Urinary bladder (tissue), 4 donors: Measurements from ENCODE around the gene MZB1. TPM values are rescaled to one million over a fixed set of nuclear protein-coding genes. Genes with fewer than 3 reads are reported as not detected.
"Not testable (repeated sequence)": the region's sequence is repeated elsewhere in the genome, so short reads cannot be mapped to it uniquely, and the experiment has no call there.

Experiments
- DNase-seq: peaks from one replicate; pipeline ENCODE4 v3.0.0-alpha.2; 2015; ENCODE audit errors: extremely low spot score
- H3K27ac ChIP-seq: one replicate; pipeline ENCODE4 v1.5.1; 2013; ENCODE audit warnings: low read depth, mild to moderate bottlenecking, moderate library complexity
- H3K36me3 ChIP-seq: one replicate; pipeline ENCODE4 v1.6.1; 2013; ENCODE audit warnings: mild to moderate bottlenecking, moderate library complexity; ENCODE audit not compliant: insufficient read depth
- H3K4me1 ChIP-seq: one replicate; pipeline ENCODE4 v1.6.1; 2013; ENCODE audit warnings: mild to moderate bottlenecking, moderate library complexity; ENCODE audit not compliant: insufficient read depth
- H3K4me3 ChIP-seq: one replicate; pipeline ENCODE4 v1.5.1; 2013; ENCODE audit warnings: low read depth, low read length
- WGBS: extraction: QIAGEN DNeasy Blood & Tissue Kit; methylation state at CpG from one replicate; pipeline ENCODE4 v1.1.7; 2013; 5-methylcytosine and 5-hydroxymethylcytosine counted together
- polyA plus RNA-seq: library from polyadenylated mRNA; stranded (reverse); fragments of 200-250 nt; gene quantifications from one replicate; pipeline ENCODE4 v1.2.3, GENCODE V29; 2013
- total RNA-seq: library from RNA; depleted of rRNA; stranded (reverse); fragments of >200 nt; gene quantifications from one replicate; pipeline ENCODE4 v1.2.3, GENCODE V29; 2014
- donor health status: healthy with polysubstance abuse.
- donor health status: healthy.

The MZB1 gene
- total and polyA plus RNA-seq, 2 donors, result 0.56 to 0.63 TPM

DNA sequence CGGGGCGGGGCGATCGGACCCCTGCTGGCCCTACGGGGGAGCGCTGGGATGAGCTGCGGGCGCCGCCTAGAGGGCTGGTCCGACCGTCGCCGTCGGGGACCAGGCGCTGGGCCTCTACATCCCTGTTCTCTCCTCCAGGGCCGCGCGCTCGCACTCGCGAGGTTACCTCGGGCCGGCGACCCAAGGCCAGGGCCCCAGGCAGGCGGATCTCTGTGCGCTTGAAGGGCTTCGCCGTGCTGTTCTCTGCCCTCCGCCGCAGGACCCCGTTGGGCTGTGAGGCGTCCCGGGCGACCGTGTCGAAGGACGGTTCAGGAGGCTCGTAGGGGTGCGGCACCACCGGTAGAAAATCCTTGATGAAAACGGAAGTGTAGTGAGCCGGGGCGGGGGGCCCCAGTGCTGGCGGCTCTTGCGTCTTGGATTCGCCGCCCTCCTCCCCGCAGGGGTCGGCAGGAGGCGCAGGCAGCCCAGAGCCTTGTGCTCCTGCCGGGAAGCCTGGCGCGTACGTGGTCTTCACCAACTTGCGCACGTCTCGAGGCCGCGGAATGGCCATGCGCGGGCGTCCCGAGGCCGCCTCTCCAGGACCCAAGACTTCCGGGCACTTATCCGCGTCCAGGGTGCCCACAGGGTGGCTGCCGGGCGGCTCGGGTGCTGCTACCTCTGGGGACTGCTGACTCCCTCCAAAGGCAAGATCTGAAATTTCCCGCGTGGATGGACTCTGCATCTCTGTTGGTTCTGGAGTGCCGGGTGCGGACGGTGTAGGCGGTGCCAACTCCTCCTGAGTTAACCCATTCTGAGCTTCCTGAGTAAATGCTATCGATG, 3.2 kb upstream of the MZB1 start:
- peak overlapping the region; percentile 59 for H3K4me3 ChIP-seq
- 8% methylated on average over 77 of the region's 77 CpGs for WGBS
- no peak overlapping the region for H3K27ac ChIP-seq
- DNase-seq, result no peak
- no peaks in the 10 kb centered on the region for H3K36me3 ChIP-seq
- peaks cover 3% of the 10 kb centered on the region for H3K4me1 ChIP-seq

DNA sequence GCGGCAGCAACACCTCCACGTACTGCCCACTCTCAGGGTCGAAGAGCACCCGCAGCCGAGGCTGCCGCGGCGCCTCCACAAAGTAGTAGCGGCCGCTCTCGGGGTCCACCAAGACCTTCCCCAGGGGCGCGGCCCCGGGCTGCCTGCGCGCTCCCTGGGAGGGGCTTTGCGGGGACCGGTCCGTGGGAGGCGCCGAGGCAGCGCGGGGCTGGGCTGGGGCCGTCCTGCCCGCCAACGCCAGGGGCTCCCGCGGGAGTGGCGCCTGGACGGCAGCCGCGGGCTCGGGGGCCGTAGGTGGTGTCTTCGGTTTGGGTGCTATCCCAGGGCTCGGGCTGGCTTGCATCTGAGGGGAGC, 2.6 kb upstream of the MZB1 start:
- no peaks in the 10 kb centered on the region for H3K36me3 ChIP-seq
- WGBS, result 17% methylated on average over 36 of the region's 36 CpGs
- peak overlapping the region; percentile 13 for H3K4me3 ChIP-seq
- DNase-seq, result no peak
- no peak overlapping the region for H3K27ac ChIP-seq
- peaks cover 3% of the 10 kb centered on the region for H3K4me1 ChIP-seq

DNA sequence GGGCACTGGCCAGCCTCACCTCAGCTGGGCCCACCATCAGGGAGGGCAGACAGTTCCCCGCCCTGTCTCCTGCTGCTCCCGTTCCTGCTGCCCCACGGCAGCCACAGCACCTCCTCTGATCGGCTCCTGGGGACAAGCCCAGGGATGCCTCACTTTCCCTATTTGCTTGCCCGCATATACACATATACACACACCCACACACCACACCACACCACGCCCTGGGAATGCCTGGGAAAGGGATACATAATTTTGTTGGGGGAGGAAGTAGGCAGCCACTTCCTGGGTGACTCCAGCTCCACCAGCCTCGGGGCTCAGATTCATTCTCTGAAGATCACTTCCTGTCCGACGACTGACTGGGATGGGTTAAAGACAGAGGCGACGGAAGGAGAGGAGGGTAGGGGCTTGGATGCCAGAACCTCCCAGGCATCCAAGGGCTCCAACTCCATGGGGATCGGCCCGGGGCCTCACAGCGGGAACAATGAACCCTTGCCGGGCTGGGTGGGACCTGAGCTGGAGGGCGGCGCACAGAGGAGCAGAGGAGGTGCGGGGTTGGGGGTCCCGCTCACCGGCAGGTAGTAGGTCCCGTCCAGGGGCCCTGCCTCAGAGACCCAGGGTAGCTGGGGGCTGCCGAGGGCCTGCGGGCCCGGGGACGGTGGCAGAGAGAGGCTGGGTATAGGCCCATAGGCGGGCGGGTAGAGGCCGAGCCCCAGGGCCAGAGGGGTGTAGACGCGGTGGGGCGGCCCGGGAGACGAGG, 2.0 kb upstream of the MZB1 start:
- WGBS, result 55% methylated on average over 33 of the region's 33 CpGs
- no peak for DNase-seq
- Histone ChIP-seq H3K27ac (peak overlapping the region; percentile 23), H3K36me3 (no peaks in the 10 kb centered on the region), H3K4me1 (peaks cover 3% of the 10 kb centered on the region), H3K4me3 (peak overlapping the region; percentile 13)

DNA sequence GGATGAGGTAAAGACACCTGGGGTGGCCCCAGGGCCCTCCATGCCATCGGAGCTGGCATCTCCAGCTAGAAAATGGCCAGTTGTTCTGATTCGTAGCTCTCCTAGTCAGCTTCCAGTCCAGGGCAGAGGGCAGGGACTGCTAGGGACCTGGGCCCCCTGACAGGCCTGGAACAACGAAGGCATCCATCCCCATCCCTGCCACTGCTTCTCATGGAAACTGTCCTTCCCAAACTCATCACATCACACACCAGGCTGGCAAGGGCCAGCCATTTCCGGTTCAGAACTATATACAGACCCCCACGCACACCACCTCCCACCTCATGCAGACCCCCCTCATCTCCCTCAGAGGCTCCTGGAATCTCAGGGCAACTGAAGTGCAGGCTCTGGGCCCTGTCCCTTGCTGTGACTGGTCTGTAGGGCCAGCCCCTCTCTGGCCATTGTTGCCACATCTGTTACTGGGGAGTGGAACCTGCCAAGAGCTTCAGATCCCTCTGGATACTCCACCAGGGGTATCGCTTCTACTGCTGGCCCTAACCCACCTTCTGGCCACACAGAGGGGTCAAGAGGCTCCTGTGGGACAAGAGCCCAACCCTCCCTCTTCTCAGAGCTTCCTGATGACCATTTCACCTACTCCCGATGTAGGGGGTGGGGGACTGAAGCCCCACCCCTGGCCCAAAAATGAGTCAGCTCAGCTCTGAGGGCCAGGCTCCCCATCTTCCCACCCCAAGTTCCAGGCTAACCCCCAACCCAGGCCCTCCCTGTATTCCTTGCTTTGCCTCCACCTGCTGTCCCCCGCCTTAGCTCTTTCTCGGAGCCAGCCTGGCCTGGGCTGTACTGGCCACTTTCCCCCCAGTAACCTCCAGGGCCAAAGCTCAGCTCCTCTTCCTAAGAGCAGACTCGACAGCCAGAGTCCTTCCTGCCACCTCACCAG, 1.2 kb upstream of the MZB1 start:
- Histone ChIP-seq H3K4me1 (peaks cover 3% of the 10 kb centered on the region), H3K27ac (peak overlapping the region; percentile 23), H3K36me3 (no peaks in the 10 kb centered on the region), H3K4me3 (no peak overlapping the region)
- DNase-seq, result no peak
- WGBS, result 82% methylated on average over 10 of the region's 10 CpGs

DNA sequence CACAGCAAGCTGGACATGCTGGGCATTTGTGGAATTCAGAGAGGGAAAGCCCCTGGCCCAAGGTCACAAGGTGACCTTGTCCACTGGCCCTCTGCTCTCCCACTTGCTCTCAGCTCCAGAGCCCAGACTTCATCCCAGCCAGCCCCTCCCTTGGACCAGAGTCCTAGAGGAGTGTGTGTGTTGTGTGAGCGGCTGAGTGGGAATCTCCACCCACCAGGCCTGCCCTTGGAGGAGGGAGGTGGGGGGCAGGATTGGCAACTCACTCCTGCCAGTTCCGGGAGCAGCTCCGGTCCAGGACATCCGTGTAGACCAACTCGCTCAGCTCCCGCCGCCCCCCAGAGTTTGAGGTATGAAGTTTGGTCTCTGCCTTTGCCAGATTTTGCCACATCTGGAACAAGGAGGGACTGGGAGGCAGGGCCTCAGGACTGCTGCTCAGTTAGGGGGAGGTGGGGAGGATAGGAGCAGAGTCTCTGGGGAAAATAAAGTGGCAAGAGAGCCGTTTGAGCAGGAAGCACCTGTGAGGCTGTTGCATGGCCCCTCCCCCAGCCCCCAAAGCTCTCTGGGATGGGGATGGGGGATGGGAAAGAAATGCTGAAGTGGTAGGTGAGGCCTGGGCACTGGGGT, 1.4 kb downstream of the MZB1 start:
- Histone ChIP-seq H3K36me3 (no peaks in the 10 kb centered on the region), H3K4me3 (no peak overlapping the region), H3K4me1 (peaks cover 3% of the 10 kb centered on the region), H3K27ac (no peak overlapping the region)
- DNase-seq, result no peak
- 40% methylated on average over 8 of the region's 8 CpGs for WGBS

DNA sequence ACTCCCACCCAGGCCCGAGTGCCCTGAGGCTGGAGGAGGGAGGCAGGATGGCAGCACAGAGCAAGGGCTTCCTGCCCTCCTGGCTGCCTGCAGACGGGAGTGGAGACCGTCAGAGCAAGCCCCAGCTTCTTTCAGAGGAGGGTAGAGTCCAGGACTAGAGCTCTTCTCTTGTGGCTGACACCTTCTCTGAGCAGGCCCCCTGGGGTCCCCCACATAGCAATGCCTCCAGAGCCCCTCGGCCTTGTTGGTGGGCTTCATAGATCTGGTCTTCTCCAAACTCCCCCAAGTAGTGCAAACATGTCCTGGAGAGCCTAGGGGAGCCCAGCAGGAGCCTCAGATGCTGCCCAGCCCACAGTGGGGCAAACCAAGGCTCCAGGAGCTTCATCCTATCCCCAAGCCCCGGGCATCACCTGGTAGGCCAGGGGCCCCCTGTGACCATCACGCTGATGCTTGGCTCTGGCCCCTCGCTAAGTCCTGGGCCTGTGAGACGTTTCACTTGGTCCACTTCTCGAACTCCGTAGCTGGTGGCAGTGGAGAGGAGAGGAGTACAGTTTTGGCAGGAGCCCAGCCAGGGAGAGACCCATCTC, 2.0 kb downstream of the MZB1 start:
- H3K4me1 ChIP-seq, result peaks cover 3% of the 10 kb centered on the region

DNA sequence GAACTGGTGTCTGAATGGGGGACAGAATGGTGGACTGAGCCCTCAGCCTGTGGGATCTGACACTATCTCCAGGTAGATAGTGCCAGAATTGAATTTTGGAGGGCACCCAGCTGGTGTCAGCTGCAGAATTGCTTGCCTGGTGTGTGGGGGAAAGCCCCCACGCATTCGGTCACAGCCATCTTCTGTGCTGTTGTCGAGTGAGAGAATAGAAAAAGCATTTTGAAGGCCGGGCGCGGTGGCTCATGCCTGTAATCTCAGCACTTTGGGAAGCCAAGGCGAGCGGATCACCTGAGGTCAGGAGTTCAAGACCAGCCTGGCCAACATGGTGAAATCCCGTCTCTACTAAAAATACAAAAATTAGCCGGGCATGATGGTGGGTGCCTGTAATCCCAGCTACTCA, 2.8 kb downstream of the MZB1 start:
- not testable (repeated sequence) for H3K27ac ChIP-seq, H3K4me1 ChIP-seq, DNase-seq, H3K4me3 ChIP-seq, H3K36me3 ChIP-seq
- 98% methylated on average over 10 of the region's 10 CpGs for WGBS

More for the DNA sequence above, 2.0 kb downstream of the MZB1 start:
- Histone ChIP-seq H3K36me3 (no peaks in the 10 kb centered on the region), H3K27ac (no peak overlapping the region), H3K4me3 (no peak overlapping the region)
- WGBS, result 78% methylated on average over 10 of the region's 10 CpGs
- DNase-seq, result no peak

DNA sequence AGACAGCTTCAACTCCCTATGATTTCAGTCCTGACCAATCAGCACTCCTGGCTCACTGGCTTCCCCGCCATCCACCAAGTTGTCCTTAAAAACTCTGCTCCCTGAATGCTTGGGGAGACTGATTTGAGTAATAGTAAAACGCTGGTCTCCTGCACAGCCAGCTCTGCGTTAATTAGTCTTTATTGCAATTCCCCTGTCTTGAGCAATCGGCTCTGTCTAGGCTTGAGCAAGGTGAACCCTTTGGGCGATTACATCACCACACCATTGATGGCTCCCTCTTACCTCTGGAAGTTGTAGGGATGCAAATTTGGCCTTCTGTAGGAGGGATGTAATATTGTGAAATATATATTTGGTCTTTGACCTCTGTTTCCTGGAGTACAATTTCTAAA, 3.7 kb downstream of the MZB1 start:
- WGBS, result 85% methylated on average over 5 of the region's 5 CpGs
- Histone ChIP-seq H3K36me3 (no peaks in the 10 kb centered on the region), H3K27ac (no peak overlapping the region), H3K4me1 (no peaks in the 10 kb centered on the region), H3K4me3 (no peak overlapping the region)
- no peak for DNase-seq

DNA sequence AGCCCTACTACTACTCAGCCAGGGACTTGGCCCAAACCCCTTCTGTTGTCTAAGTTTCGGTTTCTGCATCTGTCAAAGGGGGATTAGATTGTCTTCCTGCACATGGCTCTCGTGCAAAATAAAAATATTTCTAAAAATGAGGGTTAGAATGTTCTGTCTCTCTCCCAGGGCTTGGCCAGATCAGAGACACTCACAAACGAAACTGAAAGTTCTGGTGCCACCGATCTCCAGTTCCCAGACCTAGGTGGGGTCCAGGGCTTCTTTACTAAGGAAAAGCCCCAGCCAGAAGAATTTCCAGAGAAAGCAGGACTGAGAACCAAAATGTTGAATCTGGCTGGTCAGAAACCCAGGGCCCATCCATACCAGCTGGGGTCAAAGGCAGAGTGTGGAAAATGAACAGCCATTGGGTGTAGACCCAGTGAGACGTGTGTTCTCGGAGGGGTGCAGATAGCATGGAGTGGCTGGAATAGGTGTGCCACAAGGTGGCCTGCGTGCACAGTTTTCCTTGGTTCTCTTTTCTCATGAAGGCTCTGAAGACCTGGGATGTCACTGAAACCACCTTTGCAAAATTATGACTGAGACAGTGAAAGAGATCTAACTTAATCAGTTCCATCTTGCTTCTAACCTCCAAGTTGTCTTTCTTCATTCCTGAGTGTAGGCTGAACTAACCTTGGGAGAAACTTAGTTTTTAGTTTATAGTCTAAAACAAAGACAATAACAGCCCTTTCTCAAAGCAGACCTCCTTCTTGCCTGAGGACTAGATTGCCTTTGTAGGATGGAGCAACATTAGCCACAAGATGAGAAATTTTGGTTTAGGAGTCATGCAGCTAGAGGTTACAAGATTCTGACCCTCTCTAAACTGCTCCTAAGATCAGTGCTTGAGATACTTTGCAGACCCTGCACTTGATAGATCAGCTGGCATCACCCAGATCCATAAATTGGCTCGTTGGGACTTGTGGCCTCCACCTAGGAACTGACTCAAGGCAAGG, 4.4 kb downstream of the MZB1 start:
- Histone ChIP-seq H3K27ac (peak overlapping the region; percentile 81), H3K4me3 (peak overlapping the region; percentile 28), H3K4me1 (no peaks in the 10 kb centered on the region), H3K36me3 (no peaks in the 10 kb centered on the region)
- WGBS, result 37% methylated on average over 8 of the region's 8 CpGs
- DNase-seq, result no peak

DNA sequence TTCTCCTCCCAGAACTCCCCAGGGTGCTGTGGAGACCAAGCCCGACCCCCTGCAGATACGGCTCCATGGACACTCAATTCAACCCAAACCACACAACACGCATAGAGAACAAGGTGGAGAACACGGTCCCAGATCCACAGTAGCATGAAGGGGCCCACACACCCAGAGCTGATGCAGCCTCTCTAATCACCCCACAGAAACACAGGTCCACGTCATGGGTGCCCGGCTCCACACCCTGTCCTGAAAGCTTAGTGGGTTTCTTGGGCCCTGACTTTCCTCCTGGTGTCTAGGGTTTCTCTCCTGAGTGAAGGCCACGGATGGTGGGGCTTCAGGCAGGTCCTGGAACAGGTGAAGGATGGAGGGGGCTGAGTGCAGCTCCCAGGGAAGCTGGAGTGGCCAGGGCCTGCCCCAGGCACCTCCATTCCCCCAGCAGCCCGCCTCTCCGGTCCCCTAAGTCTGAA, 5.1 kb downstream of the MZB1 start:
- Histone ChIP-seq H3K36me3 (no peaks in the 10 kb centered on the region), H3K4me1 (no peaks in the 10 kb centered on the region), H3K27ac (peak overlapping the region; percentile 81), H3K4me3 (peak overlapping the region; percentile 28)
- DNase-seq, result no peak
- 74% methylated on average over 9 of the region's 9 CpGs for WGBS

DNA sequence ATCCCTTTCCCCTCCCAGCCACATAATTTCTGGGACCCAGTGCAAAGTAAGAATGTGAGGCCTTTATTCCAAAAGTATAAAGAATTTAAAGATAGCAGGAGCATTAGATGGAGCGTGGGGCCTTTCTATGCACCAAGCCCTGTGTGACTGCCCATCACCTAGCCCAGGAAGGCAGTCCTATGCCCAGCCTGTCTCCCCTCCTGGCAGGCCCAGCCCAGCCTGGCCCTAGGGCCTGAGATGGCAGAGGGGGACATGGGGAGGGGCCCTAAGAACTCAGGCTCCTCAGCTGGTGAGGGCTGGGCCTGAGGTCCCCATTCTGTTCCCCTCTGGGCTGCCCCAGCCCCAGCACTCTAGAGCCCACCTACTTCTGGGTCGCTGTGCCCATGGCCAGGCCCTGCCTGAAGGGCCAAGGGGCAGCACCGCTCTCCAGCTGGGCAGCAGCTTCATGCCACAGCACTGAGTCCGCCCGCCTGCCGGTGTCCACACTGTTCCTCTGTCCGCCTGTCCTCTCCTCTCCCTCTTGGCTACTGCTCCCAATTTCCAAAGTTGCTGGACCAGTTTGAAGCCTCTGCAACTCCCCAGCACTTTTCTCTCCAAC, 5.6 kb downstream of the MZB1 start:
- Histone ChIP-seq H3K27ac (no peak overlapping the region), H3K36me3 (no peaks in the 10 kb centered on the region), H3K4me3 (no peak overlapping the region), H3K4me1 (no peaks in the 10 kb centered on the region)
- DNase-seq, result no peak
- WGBS, result 86% methylated on average over 7 of the region's 7 CpGs
